HEK293T (cell line): ENCODE measurements around the gene GFM2.
"Not testable (repeated sequence)": the region's sequence is repeated elsewhere in the genome, so short reads cannot be mapped to it uniquely, and the experiment has no call there.

Experiments
- CTCF ChIA-PET: fragments of 350-600 bp; formaldehyde crosslinking; extraction: SDS; loops from one replicate; lab custom pipeline; 2021; ENCODE audit warnings: antibody characterized with exemption, inconsistent platforms; lab: Yijun Ruan, JAX
- POLR2A ChIA-PET: fragments of 350-600 bp; formaldehyde crosslinking; extraction: SDS; loops from one replicate; lab custom pipeline; 2020; ENCODE audit warnings: antibody characterized with exemption, inconsistent platforms; lab: Yijun Ruan, JAX
- DNase-seq: peaks from one replicate; pipeline ENCODE4 v3.0.0; 2012; ENCODE audit warnings: mixed read lengths; ENCODE audit errors: extremely low spot score
- ARNT ChIP-seq: fragments of 450-650 bp; IDR thresholded peaks from 2 replicates; pipeline ENCODE4 v1.6.1; 2017; ENCODE audit warnings: mild to moderate bottlenecking
- BHLHE40 ChIP-seq: fragments of 450-650 bp; IDR thresholded peaks from 2 replicates; pipeline ENCODE4 v1.6.1; 2016; ENCODE audit warnings: mild to moderate bottlenecking, moderate library complexity, borderline replicate concordance
- CTBP1 ChIP-seq: fragments of 450-650 bp; IDR thresholded peaks from 2 replicates; pipeline ENCODE4 v1.6.1; 2016; ENCODE audit warnings: borderline replicate concordance
- ELF4 ChIP-seq: fragments of 450-650 bp; IDR thresholded peaks from 2 replicates; pipeline ENCODE4 v1.6.1; 2017; ENCODE audit warnings: antibody characterized with exemption
- FOXA1 ChIP-seq: fragments of 450-650 bp; IDR thresholded peaks from 2 replicates; pipeline ENCODE4 v1.6.1; 2016; ENCODE audit warnings: mild to moderate bottlenecking
- FOXK2 ChIP-seq: fragments of 450-650 bp; IDR thresholded peaks from 2 replicates; pipeline ENCODE4 v1.6.1; 2016; ENCODE audit warnings: mild to moderate bottlenecking
- FOXM1 ChIP-seq: fragments of 450-650 bp; IDR thresholded peaks from 2 replicates; pipeline ENCODE4 v1.6.1; 2017; ENCODE audit warnings: mild to moderate bottlenecking, borderline replicate concordance
- HDGF ChIP-seq: fragments of 450-650 bp; IDR thresholded peaks from 2 replicates; pipeline ENCODE4 v1.6.1; 2017; ENCODE audit warnings: antibody characterized with exemption, borderline replicate concordance
- L3MBTL2 ChIP-seq: fragments of 450-650 bp; conservative IDR thresholded peaks from 2 replicates; pipeline ENCODE4 v1.6.1; 2016; ENCODE audit warnings: mild to moderate bottlenecking
- LEF1 ChIP-seq: fragments of 450-650 bp; IDR thresholded peaks from 2 replicates; pipeline ENCODE4 v1.6.1; 2017; ENCODE audit warnings: mild to moderate bottlenecking, borderline replicate concordance
- NFRKB ChIP-seq: fragments of 450-650 bp; IDR thresholded peaks from 2 replicates; pipeline ENCODE4 v1.6.1; 2016; ENCODE audit warnings: mild to moderate bottlenecking, moderate library complexity
- PKNOX1 ChIP-seq: fragments of 450-650 bp; IDR thresholded peaks from 2 replicates; pipeline ENCODE4 v1.6.1; 2016
- SP1 ChIP-seq: fragments of 450-650 bp; IDR thresholded peaks from 2 replicates; pipeline ENCODE4 v1.6.1; 2017
- SUZ12 ChIP-seq: fragments of 450-650 bp; IDR thresholded peaks from 2 replicates; pipeline ENCODE4 v1.6.1; 2016; ENCODE audit warnings: mild to moderate bottlenecking
- TARDBP ChIP-seq: fragments of 450-650 bp; IDR thresholded peaks from 2 replicates; pipeline ENCODE4 v1.6.1; 2016
- ZNF384 ChIP-seq: fragments of 450-650 bp; IDR thresholded peaks from 2 replicates; pipeline ENCODE4 v1.6.1; 2016

GFM2 gene

GRCh38 chr5:74765929-74766328, 988 bp downstream of the GFM2 start:
- TF ChIP-seq NFRKB (no peak), TARDBP (no peak), LEF1 (no peak), FOXM1 (no peak), ARNT (no peak), FOXK2 (no peak), PKNOX1 (no peak), L3MBTL2 (no peak), HDGF (no peak), CTBP1 (no peak), ELF4 (no peak), SP1 (no peak), ZNF384 (no peak), FOXA1 (no peak), SUZ12 (no peak), BHLHE40 (no peak)

GRCh38 chr5:74765201-74765600, 1.7 kb downstream of the GFM2 start:
- ChIA-PET POLR2A (no interaction called here), CTCF (no interaction called here)
- TF ChIP-seq FOXM1: no peak
- no peak for TF ChIP-seq HDGF
- no peak for TF ChIP-seq PKNOX1
- no peak for TF ChIP-seq SUZ12
- peak; percentile 6 for DNase-seq

More at GRCh38 chr5:74765929-74766328, 988 bp downstream of the GFM2 start:
- POLR2A ChIA-PET: interaction anchor here (0.8 to 1.1 kb wide), 2 partner anchors 12 to 15 kb away, joined by 3 to 4 read pairs; no protein-coding TSS in a partner anchor
- DNase-seq: no peak
- CTCF ChIA-PET: no interaction called here

- DNase-seq: no peak
- no peak for TF ChIP-seq ELF4
- POLR2A ChIA-PET: no interaction called here
- CTCF ChIA-PET: interaction anchor here (0.7 kb wide), 1 partner anchor 866 kb away, joined by 3 read pairs; no protein-coding TSS in a partner anchor
Observed at GRCh38 chr5:74763504-74763903, 3.4 kb downstream of the GFM2 start.

GRCh38 chr5:74762599-74762998, 4.3 kb downstream of the GFM2 start:
- no peak for DNase-seq
- POLR2A ChIA-PET: no interaction called here

GRCh38 chr5:74761241-74761640, 5.7 kb downstream of the GFM2 start:
- CTCF ChIA-PET: interaction anchor here (0.5 kb wide), 1 partner anchor 17 kb away, joined by 7 read pairs; no protein-coding TSS in a partner anchor
- no peak for TF ChIP-seq FOXK2
- TF ChIP-seq LEF1: no peak
- TF ChIP-seq BHLHE40: no peak
- TF ChIP-seq TARDBP: no peak
- POLR2A ChIA-PET: no interaction called here
- DNase-seq: no peak

More at GRCh38 chr5:74762599-74762998, 4.3 kb downstream of the GFM2 start:
- CTCF ChIA-PET: interaction anchor here (0.5 kb wide), 1 partner anchor 120 kb away, joined by 3 read pairs; no protein-coding TSS in a partner anchor
- TF ChIP-seq LEF1: no peak
- no peak for TF ChIP-seq L3MBTL2
- TF ChIP-seq SUZ12: no peak
- no peak for TF ChIP-seq FOXK2
- TF ChIP-seq PKNOX1: no peak

- POLR2A ChIA-PET, CTCF ChIA-PET, DNase-seq: not testable (repeated sequence)
Observed at GRCh38 chr5:74748742-74749141, 18.2 kb downstream of the GFM2 start.

GRCh38 chr5:74738406-74738805, 28.5 kb downstream of the GFM2 start:
- ChIA-PET POLR2A (no interaction called here), CTCF (no interaction called here)
- DNase-seq: no peak
- TF ChIP-seq SP1 (no peak), SUZ12 (no peak), PKNOX1 (peak; percentile 45; the same call in 1 of the 2 replicates), BHLHE40 (no peak), ARNT (no peak), ZNF384 (no peak)

- ChIA-PET CTCF (no interaction called here), POLR2A (no interaction called here)
- DNase-seq: no peak
- TF ChIP-seq FOXK2: no peak
- TF ChIP-seq L3MBTL2: no peak
- TF ChIP-seq ZNF384: no peak
- no peak for TF ChIP-seq PKNOX1
- no peak for TF ChIP-seq BHLHE40
- TF ChIP-seq ELF4: no peak
- TF ChIP-seq CTBP1: no peak
- TF ChIP-seq FOXM1: no peak
- no peak for TF ChIP-seq LEF1
- TF ChIP-seq NFRKB: no peak
- TF ChIP-seq HDGF: no peak
- TF ChIP-seq SUZ12: no peak
- no peak for TF ChIP-seq SP1
- no peak for TF ChIP-seq TARDBP
- no peak for TF ChIP-seq ARNT
- no peak for TF ChIP-seq FOXA1
Observed at GRCh38 chr5:74736759-74737158, 30.2 kb downstream of the GFM2 start.
